ENCODE results near the gene MAMSTR. TPM values are rescaled to one million over a fixed set of nuclear protein-coding genes. Genes with fewer than 3 reads are reported as not detected.

The MAMSTR gene
- total and polyA plus RNA-seq, 9 of the 15 experiments (the other 6 are each of a cell fraction or from before 2014, with no cell fraction given): 0.08 to 1.00 (median 0.40) TPM; not detected in 1

DNA sequence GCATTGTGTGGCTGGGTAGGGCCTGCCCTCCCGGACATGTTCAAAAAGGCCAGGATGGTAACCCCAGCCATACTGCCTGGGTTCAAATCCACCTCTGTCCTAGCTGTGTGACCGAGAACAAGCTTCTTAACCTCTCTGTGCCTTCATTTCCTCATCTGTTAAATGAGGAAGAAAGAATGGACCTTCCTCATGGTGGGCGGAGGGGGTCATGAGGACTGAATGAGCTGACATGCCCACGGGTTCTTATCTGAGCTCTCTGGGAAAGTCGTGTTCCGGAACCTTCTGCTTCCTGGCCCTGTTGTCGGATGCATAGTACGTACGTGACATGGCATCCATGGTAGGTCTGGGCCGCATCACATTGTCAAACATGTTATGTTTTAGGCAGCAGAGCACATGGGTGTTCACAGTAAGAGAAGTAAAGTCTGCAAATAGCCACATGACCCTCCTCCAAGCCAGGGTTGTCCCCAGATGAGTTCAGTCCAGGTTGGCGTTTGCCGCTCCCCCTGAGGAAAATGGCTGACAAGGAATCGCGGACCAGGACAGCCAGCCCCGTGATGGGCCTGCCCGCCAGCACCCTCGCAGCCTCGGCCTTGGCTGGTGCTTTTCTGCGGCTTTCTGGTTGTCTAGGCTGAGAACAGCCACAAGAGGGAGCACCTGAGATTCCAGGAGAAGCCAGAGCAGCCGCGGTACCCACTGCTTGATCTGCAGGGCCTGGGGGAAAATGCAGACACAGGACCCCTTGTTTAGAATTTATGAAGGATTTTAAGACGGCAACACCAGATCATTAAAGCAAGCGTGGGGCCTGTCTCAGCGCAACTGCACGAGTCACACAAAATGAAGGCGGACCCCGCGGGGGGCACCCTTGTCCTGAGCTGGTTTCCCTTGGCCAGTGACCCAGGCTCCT is 44.4 kb downstream of the MAMSTR start:
- WGBS (ENCODE audit: insufficient coverage, low coverage, missing lambda C conversion rate): 32% methylated on average over 28 of the region's 28 CpGs
- no peaks in the 10 kb centered on the region for H3K27me3 ChIP-seq (ENCODE audit: control insufficient read depth in 2 of 2, insufficient read depth in 2 of 2, low read length in 2 of 2)
- H3K36me3 ChIP-seq (ENCODE audit: control insufficient read depth, insufficient read depth, low read length): no peaks in the 10 kb centered on the region
- H2AFZ ChIP-seq (ENCODE audit: low read depth, low read length): peak overlapping the region; percentile 81
- peaks cover 13 to 64% of the 10 kb centered on the region in 2 experiments; a peak in 4 of 5 replicates for H3K4me1 ChIP-seq (replicated peaks in 1 of 2; ENCODE audit: control insufficient read depth in 2 of 2, insufficient read depth in 2 of 2, low read length in 2 of 2)
- H3K79me2 ChIP-seq (ENCODE audit: control insufficient read depth, insufficient read depth, low read length): no peaks in the 10 kb centered on the region
- BruUV-seq (replicated peaks): no TSS peak
- intact Hi-C loops (cut with micrococcal nuclease) (loop anchor here (1.0 to 2.0 kb wide), 3 partner anchors 40 to 109 kb away; no protein-coding TSS in a partner anchor), in situ Hi-C loops (cut with MboI) (no loop called here)
- no peaks in the 10 kb centered on the region for H3K9me1 ChIP-seq (ENCODE audit: control insufficient read depth, insufficient read depth, low read length)
- ChIA-PET POLR2A (interaction anchor here (0.6 to 1.1 kb wide), 9 partner anchors 8 to 203 kb away, joined by 3 to 6 read pairs (median 4); partner anchors contain the start of gene FUT2), CTCF (ENCODE audit: low intra/inter-chr PET ratio) (interaction anchor here (0.6 to 1.1 kb wide), 4 partner anchors 64 to 137 kb away, joined by 4 to 6 read pairs (median 5); no protein-coding TSS in a partner anchor)
- no peaks in the 10 kb centered on the region for H4K20me1 ChIP-seq (replicated peaks; ENCODE audit: control insufficient read depth, insufficient read depth, low read length)
- peak; percentile 96 for FAIRE-seq
- no peaks in the 10 kb centered on the region for H3K9me3 ChIP-seq (replicated peaks; ENCODE audit: control insufficient read depth, insufficient read depth, low read depth, low read length)
- peak; percentile 92 for ATAC-seq
- no peak overlapping the region; the same call in 1 of the 2 replicates for H3K4me2 ChIP-seq (ENCODE audit: insufficient read depth, low read length)
- H3K27ac ChIP-seq (ENCODE audit: extremely low read depth, low read depth, low read length): no peak overlapping the region
- H3K9ac ChIP-seq (ENCODE audit: insufficient read depth in 1 of 2, low read depth in 2 of 2, low read length in 2 of 2): peak overlapping the region in 1 of 2 experiments; percentile 2; a peak in 1 of 4 replicates
- peak; percentile 86 to 88 (median 86) for DNase-seq (ENCODE audit: extremely low read depth in 1 of 4, low spot score in 3 of 4)
- H3K4me3 ChIP-seq: no peak overlapping the region
- TF ChIP-seq SRSF1 (IDR thresholded peaks at IDR 0.05; ENCODE audit: low read depth, low read length) (no peak), KDM2B (CRISPR knock-in tag; IDR thresholded peaks at IDR 0.05) (no peak), HOMEZ (CRISPR knock-in tag; IDR thresholded peaks at IDR 0.05) (no peak), ZFP36 (IDR thresholded peaks at IDR 0.05; ENCODE audit: low read depth, low read length, partially characterized antibody) (peak; percentile 55), ESRRB (CRISPR knock-in tag; IDR thresholded peaks at IDR 0.05; ENCODE audit: borderline replicate concordance) (no peak), JUND (IDR thresholded peaks at IDR 0.05; ENCODE audit: borderline replicate concordance, low read depth, low read length) (peak; percentile 45; the same call in 1 of the 2 replicates), JUND (tag; IDR thresholded peaks at IDR 0.05; ENCODE audit: borderline replicate concordance, low read depth, low read length) (no peak; the same call in 2 of the 3 replicates), ZNF717 (CRISPR knock-in tag; IDR thresholded peaks at IDR 0.05) (no peak), ATF1 (CRISPR knock-in tag; IDR thresholded peaks at IDR 0.05) (no peak), ATF1 (tag; IDR thresholded peaks at IDR 0.05) (0 out of 2 replicates have a peak, but pooled peaks have one; percentile 7), ZC3H11A (IDR thresholded peaks at IDR 0.05; ENCODE audit: low read depth, low read length) (no peak), CTBP1 (IDR thresholded peaks at IDR 0.05; ENCODE audit: borderline replicate concordance) (peak; percentile 56; the same call in 1 of the 2 replicates), ZNF384 (IDR thresholded peaks at IDR 0.05; ENCODE audit: low read depth, low read length) (peak; percentile 40; the same call in 1 of the 2 replicates), ESRRA (IDR thresholded peaks at IDR 0.05; ENCODE audit: borderline replicate concordance, low read depth) (peak; percentile 69), EGR1 (conservative IDR thresholded peaks at IDR 0.05) (peak; percentile 46)
- TF ChIP-seq, protein P1, sequence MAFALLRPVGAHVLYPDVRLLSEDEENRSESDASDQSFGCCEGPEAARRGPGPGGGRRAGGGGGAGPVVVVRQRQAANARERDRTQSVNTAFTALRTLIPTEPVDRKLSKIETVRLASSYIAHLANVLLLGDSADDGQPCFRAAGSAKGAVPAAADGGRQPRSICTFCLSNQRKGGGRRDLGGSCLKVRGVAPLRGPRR (CRISPR knock-in tag; IDR thresholded peaks at IDR 0.05): no peak
- TF ChIP-seq, protein P2, sequence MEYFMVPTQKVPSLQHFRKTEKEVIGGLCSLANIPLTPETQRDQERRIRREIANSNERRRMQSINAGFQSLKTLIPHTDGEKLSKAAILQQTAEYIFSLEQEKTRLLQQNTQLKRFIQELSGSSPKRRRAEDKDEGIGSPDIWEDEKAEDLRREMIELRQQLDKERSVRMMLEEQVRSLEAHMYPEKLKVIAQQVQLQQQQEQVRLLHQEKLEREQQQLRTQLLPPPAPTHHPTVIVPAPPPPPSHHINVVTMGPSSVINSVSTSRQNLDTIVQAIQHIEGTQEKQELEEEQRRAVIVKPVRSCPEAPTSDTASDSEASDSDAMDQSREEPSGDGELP (CRISPR knock-in tag; IDR thresholded peaks at IDR 0.05; ENCODE audit: borderline replicate concordance): peak; percentile 46; the same call in 1 of the 2 replicates

All from K562 (cell line).